RKO (cell line): ENCODE results near the gene GAGE10.
"Not testable (repeated sequence)": the region's sequence is repeated elsewhere in the genome, so short reads cannot be mapped to it uniquely, and the experiment has no call there.

Experiments
- DNase-seq: peaks from one replicate; pipeline ENCODE4 v3.0.0-alpha.2; 2016; ENCODE audit warnings: low spot score

The GAGE10 gene

GRCh38 chrX:49330421-49330820, 27.0 kb downstream of the GAGE10 start:
- DNase-seq, result not testable (repeated sequence)

DNA sequence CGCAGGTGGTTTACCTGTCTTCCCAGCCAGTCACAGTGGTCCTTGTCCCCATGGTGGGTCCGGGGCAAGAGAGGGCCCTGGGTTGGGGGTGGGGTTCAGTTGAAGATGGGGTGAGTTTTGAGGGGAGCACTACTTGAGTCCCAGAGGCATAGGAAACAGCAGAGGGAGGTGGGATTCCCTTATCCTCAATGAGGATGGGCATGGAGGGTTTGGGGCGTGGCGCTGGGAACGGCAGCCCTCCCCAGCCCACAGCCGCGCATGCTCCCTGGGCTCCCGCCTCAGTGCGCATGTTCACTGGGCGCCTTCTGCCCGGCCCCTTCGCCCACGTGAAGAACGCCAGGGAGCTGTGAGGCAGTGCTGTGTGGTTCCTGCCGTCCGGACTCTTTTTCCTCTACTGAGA, 27.8 kb downstream of the GAGE10 start, which contains the start of gene GAGE13:
Gene GAGE13 (plus strand): TSS at position 301 of the 400 bp plus-strand sequence. CDS start 1,156 bp downstream, outside the sequence.
- not testable (repeated sequence) for DNase-seq

DNA sequence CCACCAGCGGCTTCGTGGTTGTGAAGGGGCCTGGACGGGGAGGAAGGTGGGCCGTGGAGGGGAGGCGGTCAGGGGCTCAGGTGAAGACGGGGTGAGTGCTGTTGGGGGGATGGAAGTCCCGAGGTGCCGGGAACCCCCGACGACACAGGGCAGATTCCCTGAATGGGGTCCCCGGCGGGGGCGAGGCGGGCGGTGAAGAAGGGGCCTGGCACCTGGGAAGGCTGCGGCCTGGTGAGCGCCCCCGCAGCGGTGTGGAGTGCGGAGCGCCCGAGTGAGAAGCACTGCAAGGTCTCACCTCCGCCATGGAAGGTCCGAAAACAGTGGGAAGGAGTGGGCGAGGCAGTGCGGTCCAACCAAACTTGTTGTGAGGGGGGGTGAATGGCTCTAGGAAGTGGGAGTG, 28.4 kb downstream of the GAGE10 start:
- DNase-seq, result not testable (repeated sequence)

- not testable (repeated sequence) for DNase-seq
Measured at GRCh38 chrX:49341449-49341848, 38.0 kb downstream of the GAGE10 start.

- DNase-seq, result not testable (repeated sequence)
Measured at GRCh38 chrX:49344496-49345175, 41.2 kb downstream of the GAGE10 start.

GRCh38 chrX:49345402-49345801, 42.0 kb downstream of the GAGE10 start:
- DNase-seq, result not testable (repeated sequence)

DNA sequence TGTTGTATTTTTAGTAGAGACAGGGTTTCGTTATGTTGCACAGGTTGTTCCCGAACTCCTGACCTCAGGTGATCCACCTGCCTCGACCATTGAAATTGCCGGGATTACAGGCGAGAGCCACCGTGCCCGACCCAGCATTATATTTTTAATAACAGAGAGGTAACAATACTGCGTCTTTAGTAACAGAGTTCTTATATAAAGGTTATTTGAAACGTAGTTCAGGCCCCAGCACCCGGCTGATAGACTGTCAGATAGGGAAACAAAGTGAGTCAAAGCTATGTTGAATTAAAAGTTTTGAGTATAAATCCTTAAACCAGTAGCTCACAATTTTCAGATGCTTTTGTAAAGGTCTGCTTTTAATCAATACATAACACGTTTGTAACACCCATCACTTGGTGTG, 42.7 kb downstream of the GAGE10 start:
- not testable (repeated sequence) for DNase-seq
